Measurements from ENCODE around the gene STX1B. TPM values are rescaled to one million over a fixed set of nuclear protein-coding genes. Genes with fewer than 3 reads are reported as not detected.

Gene STX1B
- under 1 TPM; 0.35 to 0.52 TPM for total RNA-seq

DNA sequence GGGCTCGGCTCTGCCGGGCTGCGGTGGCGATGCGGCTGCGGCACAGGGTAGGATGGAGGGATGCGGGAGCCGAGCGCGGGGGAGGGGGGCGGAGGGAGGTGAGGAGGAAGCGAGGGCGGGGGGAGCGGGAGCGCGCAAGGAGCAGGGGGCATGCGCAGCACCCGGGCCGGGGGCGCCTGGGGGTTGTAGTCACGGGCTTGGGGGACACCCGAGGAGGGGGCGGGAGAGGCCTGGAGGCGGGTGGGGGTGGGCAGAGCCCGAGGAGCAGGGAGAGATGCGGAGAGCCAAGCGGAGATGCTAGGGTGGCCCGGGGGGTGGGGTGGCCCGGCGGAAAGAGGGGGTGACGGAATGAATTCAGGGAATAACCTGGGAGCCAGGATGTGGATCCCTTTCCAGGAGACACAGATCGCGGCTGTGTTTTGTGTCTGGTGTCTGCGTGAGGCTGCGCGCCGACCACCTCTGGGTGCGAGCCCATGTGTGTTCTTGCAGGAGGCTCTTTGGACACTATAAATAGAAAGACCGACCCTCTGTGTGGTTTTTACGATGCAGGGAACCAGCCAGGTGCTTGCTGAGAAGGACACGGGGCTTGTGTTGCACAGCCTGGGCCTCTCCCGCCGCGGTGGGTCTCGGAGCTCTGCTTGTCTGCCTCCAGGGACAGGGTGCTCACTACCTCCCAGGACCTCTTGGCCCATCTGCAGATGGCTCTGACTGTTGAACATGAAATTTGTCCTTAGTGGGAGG is at the start of gene STX1B:
Gene STX1B (minus strand): TSS at position 54 of the 741 bp plus-strand sequence. CDS start 242 bp downstream, outside the sequence.
- no peak for DNase-seq
- H3K36me3 ChIP-seq, result no peaks in the 10 kb centered on the region
- H3K9ac ChIP-seq (ENCODE audit: low read depth in 2 of 2, low read length in 2 of 2), result no peak within 1 kb of the TSS
- TF ChIP-seq, protein P1, sequence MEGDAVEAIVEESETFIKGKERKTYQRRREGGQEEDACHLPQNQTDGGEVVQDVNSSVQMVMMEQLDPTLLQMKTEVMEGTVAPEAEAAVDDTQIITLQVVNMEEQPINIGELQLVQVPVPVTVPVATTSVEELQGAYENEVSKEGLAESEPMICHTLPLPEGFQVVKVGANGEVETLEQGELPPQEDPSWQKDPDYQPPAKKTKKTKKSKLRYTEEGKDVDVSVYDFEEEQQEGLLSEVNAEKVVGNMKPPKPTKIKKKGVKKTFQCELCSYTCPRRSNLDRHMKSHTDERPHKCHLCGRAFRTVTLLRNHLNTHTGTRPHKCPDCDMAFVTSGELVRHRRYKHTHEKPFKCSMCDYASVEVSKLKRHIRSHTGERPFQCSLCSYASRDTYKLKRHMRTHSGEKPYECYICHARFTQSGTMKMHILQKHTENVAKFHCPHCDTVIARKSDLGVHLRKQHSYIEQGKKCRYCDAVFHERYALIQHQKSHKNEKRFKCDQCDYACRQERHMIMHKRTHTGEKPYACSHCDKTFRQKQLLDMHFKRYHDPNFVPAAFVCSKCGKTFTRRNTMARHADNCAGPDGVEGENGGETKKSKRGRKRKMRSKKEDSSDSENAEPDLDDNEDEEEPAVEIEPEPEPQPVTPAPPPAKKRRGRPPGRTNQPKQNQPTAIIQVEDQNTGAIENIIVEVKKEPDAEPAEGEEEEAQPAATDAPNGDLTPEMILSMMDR (IDR thresholded peaks at IDR 0.05), result no peak
- no peaks in the 10 kb centered on the region for H3K9me3 ChIP-seq
- H3K27me3 ChIP-seq, result peaks cover 10% of the 10 kb centered on the region
- intact Hi-C loops (cut with DNase I), result no loop called here
- H3K27ac ChIP-seq, result no peak within 1 kb of the TSS
- H3K4me1 ChIP-seq, result no peaks in the 10 kb centered on the region
- H3K4me3 ChIP-seq, result no peak within 1 kb of the TSS

DNA sequence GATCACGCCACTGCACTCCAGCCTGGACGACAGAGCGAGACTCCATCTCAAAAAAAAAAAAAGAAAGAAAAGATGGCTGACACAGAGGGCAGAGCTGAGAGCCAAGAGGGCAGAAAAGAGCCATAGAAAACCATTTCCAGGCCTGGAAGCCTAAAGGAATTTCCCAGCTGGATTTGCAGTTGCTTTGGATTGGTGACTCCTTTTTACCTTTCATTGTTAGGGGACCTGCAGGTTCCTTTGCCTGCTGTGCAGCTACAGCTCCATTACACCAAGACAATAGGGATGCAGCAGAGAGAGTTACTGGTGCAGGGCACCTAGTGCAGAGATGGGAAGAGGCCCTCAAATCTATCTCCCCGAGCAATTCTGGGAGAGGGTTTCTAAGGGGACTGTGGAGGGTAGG is 45.2 kb upstream of the STX1B start:
- TF ChIP-seq, protein P1 (IDR thresholded peaks at IDR 0.05), result no peak
- no peaks in the 10 kb centered on the region for H3K27me3 ChIP-seq
- H3K27ac ChIP-seq, result no peak overlapping the region
- H3K4me1 ChIP-seq, result no peaks in the 10 kb centered on the region
- no peak for DNase-seq
- H3K9me3 ChIP-seq, result no peaks in the 10 kb centered on the region
- no peak overlapping the region for H3K9ac ChIP-seq (ENCODE audit: low read depth in 2 of 2, low read length in 2 of 2)
- intact Hi-C loops (cut with DNase I), result no loop called here
- no peak overlapping the region for H3K4me3 ChIP-seq
- peaks cover 2% of the 10 kb centered on the region for H3K36me3 ChIP-seq

DNA sequence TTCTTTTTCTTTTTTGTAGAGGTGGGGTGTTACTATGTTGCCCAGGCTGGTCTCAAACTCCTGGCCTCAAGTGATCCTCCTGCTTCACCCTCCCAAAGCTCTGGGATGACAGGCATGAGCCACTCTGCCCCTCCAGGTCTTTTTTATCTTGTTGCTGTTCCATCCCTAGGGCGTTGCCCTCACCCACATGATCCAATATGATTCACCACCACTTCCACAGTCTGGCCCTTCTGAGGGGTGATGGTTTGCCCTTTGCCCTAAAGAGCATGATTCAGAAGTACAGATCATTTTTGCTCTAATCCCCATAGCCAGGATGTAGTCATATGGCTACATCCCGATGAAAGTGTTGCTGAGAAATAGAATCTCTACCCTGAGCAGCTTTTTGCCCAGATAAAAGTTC is 41.7 kb upstream of the STX1B start:
- no peak overlapping the region for H3K27ac ChIP-seq
- H3K9ac ChIP-seq (ENCODE audit: low read depth in 2 of 2, low read length in 2 of 2), result no peak overlapping the region
- TF ChIP-seq, protein P1 (IDR thresholded peaks at IDR 0.05), result no peak
- no peaks in the 10 kb centered on the region for H3K9me3 ChIP-seq
- no peaks in the 10 kb centered on the region for H3K27me3 ChIP-seq
- intact Hi-C loops (cut with DNase I), result no loop called here
- H3K4me3 ChIP-seq, result no peak overlapping the region
- no peak for DNase-seq
- H3K4me1 ChIP-seq, result no peaks in the 10 kb centered on the region
- H3K36me3 ChIP-seq, result no peaks in the 10 kb centered on the region

DNA sequence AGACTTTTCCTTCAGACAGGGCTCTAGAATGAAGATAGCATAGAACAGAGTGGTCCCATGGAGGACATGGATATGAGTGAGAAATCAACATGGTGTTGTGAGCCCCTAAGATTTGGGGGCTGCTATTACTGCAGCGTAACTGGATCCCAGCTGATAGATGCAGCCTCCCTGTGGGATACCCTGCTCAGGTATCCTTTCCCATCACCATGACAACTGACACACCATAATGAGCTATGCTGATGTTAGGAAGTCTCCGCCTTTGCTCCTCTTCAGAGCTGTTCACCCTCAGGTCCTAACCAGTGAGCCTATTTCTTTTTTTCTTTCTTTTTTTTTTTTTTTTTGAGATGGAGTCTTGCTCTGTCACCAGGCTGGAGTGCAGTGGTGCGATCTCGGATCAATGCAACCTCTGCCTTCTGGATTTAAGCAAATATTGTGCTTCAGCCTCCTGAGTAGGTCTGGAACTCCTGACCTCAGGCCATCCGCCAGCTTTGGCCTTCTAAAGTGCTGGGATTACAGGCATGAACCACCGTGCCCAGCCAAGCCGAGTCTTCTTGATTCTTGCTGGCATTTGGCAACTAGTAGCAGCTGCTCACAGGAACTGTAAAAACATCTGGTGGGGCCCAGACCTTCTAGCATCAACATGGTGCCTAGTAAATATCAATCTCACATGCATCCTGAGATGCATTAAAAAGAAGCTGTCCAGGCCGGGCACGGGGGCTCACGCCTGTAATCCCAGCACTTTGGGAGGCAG is 40.0 kb upstream of the STX1B start:
- Histone ChIP-seq H3K27me3 (no peaks in the 10 kb centered on the region), H3K36me3 (no peaks in the 10 kb centered on the region), H3K4me3 (no peak overlapping the region), H3K9ac (ENCODE audit: low read depth in 2 of 2, low read length in 2 of 2) (no peak overlapping the region), H3K9me3 (no peaks in the 10 kb centered on the region), H3K4me1 (no peaks in the 10 kb centered on the region), H3K27ac (no peak overlapping the region)
- TF ChIP-seq, protein P1 (IDR thresholded peaks at IDR 0.05), result no peak
- no peak for DNase-seq
- intact Hi-C loops (cut with DNase I), result no loop called here

DNA sequence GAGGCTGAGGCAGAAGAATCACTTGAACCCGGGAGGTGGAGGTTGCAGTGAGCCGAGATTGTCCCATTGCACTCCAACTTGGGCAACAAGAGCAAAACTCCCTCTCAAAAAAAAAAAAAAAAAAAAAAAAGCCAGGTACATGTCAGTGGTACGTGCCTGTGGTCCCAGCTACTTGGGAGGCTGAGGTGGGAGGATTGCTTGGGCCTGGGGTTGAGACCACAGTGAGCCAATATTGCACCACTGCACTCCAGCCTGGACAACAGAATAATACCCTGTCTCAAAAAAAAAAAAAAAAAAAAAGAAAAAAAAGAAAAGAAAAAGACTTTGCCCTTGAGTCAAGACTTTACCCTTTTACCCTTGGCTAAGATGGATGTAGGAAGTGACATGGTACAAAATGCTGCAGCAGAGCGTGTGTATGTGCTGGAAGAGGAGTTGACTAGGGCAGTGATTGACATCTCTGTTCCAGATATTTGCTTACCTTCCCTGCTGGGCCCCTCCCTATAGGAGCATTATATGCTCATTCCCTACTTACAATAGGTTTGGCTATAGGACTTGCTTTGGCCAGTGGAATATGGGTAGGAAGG is 33.6 kb upstream of the STX1B start:
- no peaks in the 10 kb centered on the region for H3K36me3 ChIP-seq
- H3K27ac ChIP-seq, result no peak overlapping the region
- no peak for DNase-seq
- no peaks in the 10 kb centered on the region for H3K27me3 ChIP-seq
- no peaks in the 10 kb centered on the region for H3K4me1 ChIP-seq
- no peak overlapping the region for H3K4me3 ChIP-seq
- no peak overlapping the region for H3K9ac ChIP-seq (ENCODE audit: low read depth in 2 of 2, low read length in 2 of 2)
- TF ChIP-seq, protein P1 (IDR thresholded peaks at IDR 0.05), result no peak
- H3K9me3 ChIP-seq, result no peaks in the 10 kb centered on the region
- intact Hi-C loops (cut with DNase I), result no loop called here
